Natural killer cell (primary cell): ENCODE measurements around the gene LDLRAD4. TPM values are rescaled to one million over a fixed set of nuclear protein-coding genes. Genes with fewer than 3 reads are reported as not detected.

Source experiments
- ATAC-seq, 3 donors: fragments of 150-1000 bp in 2 of 3; fragments of 200-7000 bp in 1 of 3; cut with Tn5 transposase; 1 replicate in 1 of 3; 2 replicates in 2 of 3; pipeline ENCODE4 v1.10.0; 2021; ENCODE audit warnings: mild to moderate bottlenecking in 2 of 3, moderate library complexity in 2 of 3
- DNase-seq, 2 donors: peaks; one replicate each; pipeline versions ENCODE4 v3.0.0 to v3.0.0-alpha.2; 2013 to 2021; ENCODE audit warnings: mixed read lengths in 1 of 2
- H3K27ac ChIP-seq: one replicate; pipeline ENCODE4 v1.5.1; 2013; ENCODE audit warnings: mild to moderate bottlenecking, low read length
- H3K27me3 ChIP-seq: one replicate; pipeline ENCODE4 v1.6.1; 2013; ENCODE audit warnings: low read length; ENCODE audit not compliant: control insufficient read depth, insufficient read depth
- H3K36me3 ChIP-seq: one replicate; pipeline ENCODE4 v1.6.1; 2013; ENCODE audit warnings: low read length; ENCODE audit not compliant: control insufficient read depth, insufficient read depth
- H3K4me1 ChIP-seq: one replicate; pipeline ENCODE4 v1.6.1; 2013; ENCODE audit warnings: low read length; ENCODE audit not compliant: control insufficient read depth, insufficient read depth
- H3K4me3 ChIP-seq: one replicate; pipeline ENCODE4 v1.5.1; 2013; ENCODE audit warnings: low read length
- H3K9me3 ChIP-seq: one replicate; pipeline ENCODE4 v1.6.1; 2013; ENCODE audit warnings: low read length; ENCODE audit not compliant: control insufficient read depth, insufficient read depth
- H3K27ac Mint-ChIP-seq, 2 donors: one replicate each; pipeline ENCODE4 v1.8.0; 2022; ENCODE audit warnings: mild to moderate bottlenecking in 2 of 2, mixed read lengths in 2 of 2, moderate library complexity in 1 of 2
- H3K27me3 Mint-ChIP-seq, 2 donors: one replicate each; pipeline ENCODE4 v1.8.0; 2022; ENCODE audit warnings: low read depth in 2 of 2, mixed read lengths in 2 of 2
- H3K36me3 Mint-ChIP-seq: one replicate; pipeline ENCODE4 v1.8.0; 2022; ENCODE audit warnings: mixed read lengths
- H3K4me1 Mint-ChIP-seq, 2 donors: one replicate each; pipeline ENCODE4 v1.8.0; 2022; ENCODE audit warnings: mixed read lengths in 2 of 2
- H3K4me3 Mint-ChIP-seq: one replicate; pipeline ENCODE4 v1.8.0; 2022; ENCODE audit warnings: mild to moderate bottlenecking, moderate library complexity, mixed read lengths
- H3K9me3 Mint-ChIP-seq, 2 donors: one replicate each; pipeline ENCODE4 v1.8.0; 2022; ENCODE audit warnings: mixed read lengths in 2 of 2
- WGBS: methylation state at CpG from one replicate; pipeline ENCODE4 v1.1.7; 2013; ENCODE audit warnings: missing lambda C conversion rate; ENCODE audit not compliant: insufficient coverage; 5-methylcytosine and 5-hydroxymethylcytosine counted together
- intact Hi-C: fragments of 100-400 bp; cut with micrococcal nuclease; formaldehyde crosslinking; loops from one replicate; pipeline ENCODE4 v1.14.2; 2022
- total RNA-seq, 4 donors: library from RNA; stranded (reverse); fragments of 120-200 nt in 1 of 4; gene quantifications; one replicate each; pipeline versions ENCODE4 v1.2.3 to v1.2.4, GENCODE V29; 2013 to 2022
- TF ChIP-seq, protein P1 (sequence below): fragments of 200-600 bp; IDR thresholded peaks from one replicate; pipeline ENCODE4 v1.8.0; 2022; ENCODE audit warnings: antibody characterized with exemption

LDLRAD4 gene
- total RNA-seq, 3 donors from 2014 or later (not counting 1 experiment from before 2014, with no cell fraction given), result 24.0 to 36.3 (median 29.2) TPM

DNA sequence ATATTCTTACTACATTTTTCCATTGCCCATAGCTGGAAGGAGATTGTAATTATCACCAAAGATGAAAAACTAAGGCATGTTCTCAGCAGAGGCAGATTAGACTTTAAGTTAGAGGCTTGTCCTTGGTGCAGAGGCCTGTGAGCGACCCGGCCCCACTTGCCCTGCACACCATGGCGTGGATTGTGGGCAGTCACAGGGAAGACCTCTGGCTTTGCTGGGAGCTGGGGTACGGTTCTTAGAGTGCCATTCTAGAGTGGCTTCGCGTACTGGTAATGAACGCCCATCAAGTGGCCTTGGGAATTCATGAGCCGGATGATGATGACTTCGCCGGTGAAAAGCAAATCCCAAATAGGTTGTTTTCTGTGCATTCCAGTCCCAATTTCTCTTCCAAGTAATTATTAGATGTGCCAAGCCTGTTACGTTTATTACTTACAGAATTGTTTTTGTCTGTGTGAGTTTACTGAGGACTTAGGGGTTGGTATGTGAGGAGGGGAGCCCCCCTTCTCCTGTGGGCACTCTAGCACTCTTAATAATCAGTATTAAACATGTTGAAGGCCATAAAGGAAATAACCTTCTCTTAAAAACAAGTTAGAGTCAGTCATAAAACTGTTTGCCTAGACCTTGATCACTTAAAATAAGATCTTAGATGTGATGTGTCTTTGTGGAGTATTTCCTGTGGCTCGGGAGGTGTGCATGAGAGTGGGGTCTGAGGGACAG lies 90.6 kb downstream of the LDLRAD4 start:
- Histone ChIP-seq H3K27ac (no peak overlapping the region), H3K4me3 (no peak overlapping the region), H3K4me1 (peaks cover 29% of the 10 kb centered on the region), H3K9me3 (no peaks in the 10 kb centered on the region), H3K27me3 (peaks cover 6% of the 10 kb centered on the region), H3K36me3 (no peaks in the 10 kb centered on the region)
- Mint-ChIP-seq H3K4me3 (peak overlapping the region; percentile 3), H3K9me3 (no peaks in the 10 kb centered on the region), H3K27me3 (peaks cover 33 to 44% of the 10 kb centered on the region in 2 donors), H3K36me3 (no peaks in the 10 kb centered on the region), H3K4me1 (peaks cover 20 to 27% of the 10 kb centered on the region in 2 donors), H3K27ac (peak overlapping the region in 1 of 2 donors; percentile 5)
- ATAC-seq (no peak), DNase-seq (no peak)
- TF ChIP-seq, protein P1, sequence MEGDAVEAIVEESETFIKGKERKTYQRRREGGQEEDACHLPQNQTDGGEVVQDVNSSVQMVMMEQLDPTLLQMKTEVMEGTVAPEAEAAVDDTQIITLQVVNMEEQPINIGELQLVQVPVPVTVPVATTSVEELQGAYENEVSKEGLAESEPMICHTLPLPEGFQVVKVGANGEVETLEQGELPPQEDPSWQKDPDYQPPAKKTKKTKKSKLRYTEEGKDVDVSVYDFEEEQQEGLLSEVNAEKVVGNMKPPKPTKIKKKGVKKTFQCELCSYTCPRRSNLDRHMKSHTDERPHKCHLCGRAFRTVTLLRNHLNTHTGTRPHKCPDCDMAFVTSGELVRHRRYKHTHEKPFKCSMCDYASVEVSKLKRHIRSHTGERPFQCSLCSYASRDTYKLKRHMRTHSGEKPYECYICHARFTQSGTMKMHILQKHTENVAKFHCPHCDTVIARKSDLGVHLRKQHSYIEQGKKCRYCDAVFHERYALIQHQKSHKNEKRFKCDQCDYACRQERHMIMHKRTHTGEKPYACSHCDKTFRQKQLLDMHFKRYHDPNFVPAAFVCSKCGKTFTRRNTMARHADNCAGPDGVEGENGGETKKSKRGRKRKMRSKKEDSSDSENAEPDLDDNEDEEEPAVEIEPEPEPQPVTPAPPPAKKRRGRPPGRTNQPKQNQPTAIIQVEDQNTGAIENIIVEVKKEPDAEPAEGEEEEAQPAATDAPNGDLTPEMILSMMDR, result no peak
- WGBS, result 93% methylated on average over 11 of the region's 12 CpGs
- intact Hi-C loops, result no loop called here

DNA sequence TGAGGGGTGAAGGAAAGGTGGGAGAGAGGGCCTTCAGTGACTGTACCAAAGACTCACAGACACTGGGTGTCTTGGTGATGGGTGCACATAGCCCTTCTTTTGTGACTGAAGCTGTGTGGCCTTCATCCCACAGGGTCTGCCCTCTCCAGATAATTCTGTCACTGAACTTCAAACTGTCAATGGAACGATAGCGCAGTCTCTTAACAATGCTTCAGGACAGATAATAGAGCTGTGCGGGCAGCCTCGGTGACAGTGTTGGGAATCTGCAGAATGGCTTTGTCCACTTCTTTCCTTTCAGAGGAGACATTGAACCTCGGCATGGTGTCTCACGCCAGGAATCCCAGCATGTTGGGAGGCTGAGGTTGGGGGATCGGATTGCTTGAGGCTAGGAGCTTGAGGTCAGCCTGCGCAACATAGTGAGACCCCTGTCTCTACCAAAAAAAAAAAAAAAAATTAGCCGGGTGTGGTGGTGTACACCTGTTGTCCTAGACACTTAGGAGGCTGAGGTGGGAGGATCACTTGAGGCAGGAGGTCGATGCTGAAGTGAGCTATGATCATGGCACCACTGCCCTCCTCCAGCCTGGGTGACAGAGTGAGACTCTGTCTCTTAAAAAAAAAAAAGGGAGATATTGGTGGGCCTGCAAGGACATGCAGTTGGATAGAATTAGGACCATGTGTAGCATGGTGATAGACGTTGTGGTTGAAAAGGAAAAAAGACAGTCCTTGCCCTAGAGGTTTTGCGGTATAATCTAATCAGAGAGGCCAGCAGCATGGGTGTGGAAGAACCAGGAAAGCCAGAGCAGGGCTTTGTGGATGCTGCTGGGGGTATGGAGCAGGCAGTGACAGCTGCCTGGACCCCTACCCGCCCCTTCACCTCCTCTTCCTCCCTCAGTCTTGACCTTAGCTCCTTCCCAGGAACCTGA lies 91.4 kb downstream of the LDLRAD4 start:
- peaks cover 29% of the 10 kb centered on the region for H3K4me1 ChIP-seq
- H3K4me3 ChIP-seq, result no peak overlapping the region
- Mint-ChIP-seq H3K36me3 (no peaks in the 10 kb centered on the region), H3K4me3 (no peak overlapping the region), H3K9me3 (no peaks in the 10 kb centered on the region), H3K4me1 (peaks cover 20 to 27% of the 10 kb centered on the region in 2 donors), H3K27me3 (peaks cover 33 to 40% of the 10 kb centered on the region in 2 donors), H3K27ac (no peak overlapping the region)
- no peaks in the 10 kb centered on the region for H3K9me3 ChIP-seq
- peaks cover 9% of the 10 kb centered on the region for H3K27me3 ChIP-seq
- no peaks in the 10 kb centered on the region for H3K36me3 ChIP-seq
- H3K27ac ChIP-seq, result no peak overlapping the region
- TF ChIP-seq, protein P1, result no peak
- DNase-seq (no peak), ATAC-seq (no peak)
- intact Hi-C loops, result no loop called here
- 87% methylated on average over 10 of the region's 13 CpGs for whole genome bisulfite sequencing

DNA sequence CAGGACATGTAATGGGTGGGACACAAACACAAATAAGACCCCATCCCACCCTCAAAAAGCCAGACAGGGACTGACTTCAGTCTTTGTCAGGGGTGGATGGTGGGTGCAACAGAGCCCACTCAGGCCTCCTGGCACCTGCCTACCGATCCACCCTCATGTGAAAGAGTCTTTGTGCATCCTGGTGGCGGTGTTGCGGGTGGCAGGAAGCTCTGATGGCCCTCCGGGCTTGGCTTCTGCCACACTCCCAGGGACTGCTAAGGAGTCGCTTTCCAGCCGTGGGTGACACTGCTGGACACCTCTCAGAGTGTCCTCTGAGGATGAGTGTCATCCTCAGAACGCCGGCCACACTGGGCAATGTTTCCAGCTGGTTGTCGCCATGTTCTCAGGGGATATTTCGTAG lies 92.6 kb downstream of the LDLRAD4 start:
- no peaks in the 10 kb centered on the region for H3K36me3 Mint-ChIP-seq
- peaks cover 22 to 32% of the 10 kb centered on the region in 2 donors for H3K27me3 Mint-ChIP-seq
- intact Hi-C loops, result no loop called here
- no peak overlapping the region for H3K27ac Mint-ChIP-seq
- H3K9me3 Mint-ChIP-seq, result peaks cover 3% of the 10 kb centered on the region in 2 donors
- H3K36me3 ChIP-seq, result no peaks in the 10 kb centered on the region
- no peak overlapping the region for H3K27ac ChIP-seq
- peaks cover 29% of the 10 kb centered on the region for H3K4me1 ChIP-seq
- WGBS, result 95% methylated on average over 10 of the region's 10 CpGs
- peaks cover 9% of the 10 kb centered on the region for H3K27me3 ChIP-seq
- no peak overlapping the region for H3K4me3 ChIP-seq
- H3K9me3 ChIP-seq, result peaks cover 6% of the 10 kb centered on the region
- no peak for ATAC-seq
- H3K4me1 Mint-ChIP-seq, result peaks cover 20 to 27% of the 10 kb centered on the region in 2 donors
- H3K4me3 Mint-ChIP-seq, result no peak overlapping the region
- DNase-seq, result no peak
- TF ChIP-seq, protein P1, result no peak
